Liver (tissue), 9 donors: Measurements from ENCODE around the gene IL23A. TPM values are rescaled to one million over a fixed set of nuclear protein-coding genes. Genes with fewer than 3 reads are reported as not detected.

Source experiments
- DNase-seq: peaks from one replicate; pipeline ENCODE4 v3.0.0-alpha.2; 2017; ENCODE audit warnings: low spot score
- H3K27ac ChIP-seq, 2 donors: one replicate each; pipeline ENCODE4 v1.7.0; 2013; ENCODE audit warnings: inconsistent platforms in 2 of 2, low read length in 2 of 2, control low read depth in 1 of 2, low read depth in 1 of 2, mild to moderate bottlenecking in 1 of 2
- H3K27me3 ChIP-seq, 4 donors: one replicate each; pipeline versions ENCODE4 v1.6.1 to v1.7.0; 2013; ENCODE audit warnings: low read length in 3 of 4, inconsistent platforms in 1 of 4, mild to moderate bottlenecking in 1 of 4, moderate library complexity in 1 of 4; ENCODE audit not compliant: control insufficient read depth in 4 of 4, insufficient read depth in 4 of 4
- H3K36me3 ChIP-seq, 4 donors: one replicate each; pipeline versions ENCODE4 v1.6.1 to v1.7.0; 2013; ENCODE audit warnings: low read length in 3 of 4, mild to moderate bottlenecking in 3 of 4, low read depth in 1 of 4, moderate library complexity in 1 of 4; ENCODE audit not compliant: control insufficient read depth in 4 of 4, insufficient read depth in 3 of 4
- H3K4me1 ChIP-seq, 4 donors: one replicate each; pipeline versions ENCODE4 v1.6.1 to v1.7.0; 2013; ENCODE audit warnings: low read length in 3 of 4, mild to moderate bottlenecking in 3 of 4, moderate library complexity in 1 of 4; ENCODE audit not compliant: control insufficient read depth in 4 of 4, insufficient read depth in 4 of 4
- H3K4me3 ChIP-seq, 3 donors: one replicate each; pipeline versions ENCODE4 v1.6.1 to v1.7.0; 2013; ENCODE audit warnings: low read length in 3 of 3, control low read depth in 1 of 3, low read depth in 1 of 3, mild to moderate bottlenecking in 1 of 3
- H3K9ac ChIP-seq, 2 donors: one replicate each; pipeline ENCODE4 v1.7.0; 2013; ENCODE audit warnings: low read length in 2 of 2, mild to moderate bottlenecking in 2 of 2, moderate library complexity in 2 of 2, control low read depth in 1 of 2, low read depth in 1 of 2
- H3K9me3 ChIP-seq, 4 donors: one replicate each; pipeline versions ENCODE4 v1.6.1 to v1.7.0; 2013; ENCODE audit warnings: low read length in 3 of 4; ENCODE audit not compliant: control insufficient read depth in 4 of 4
- EGR1 ChIP-seq, 2 donors: IDR thresholded peaks; 2 replicates each; pipeline ENCODE4 v1.6.1; 2016 to 2018; ENCODE audit warnings: antibody characterized with exemption in 2 of 2, low read depth in 2 of 2
- FOXA2 ChIP-seq: IDR thresholded peaks from 2 replicates; pipeline ENCODE4 v1.6.1; 2016; ENCODE audit warnings: antibody characterized with exemption
- GABPA ChIP-seq, 2 donors: IDR thresholded peaks in 1 of 2; conservative IDR thresholded peaks in 1 of 2; 2 replicates each; pipeline ENCODE4 v1.6.1; 2016; ENCODE audit warnings: antibody characterized with exemption in 2 of 2, mild to moderate bottlenecking in 1 of 2, moderate library complexity in 1 of 2
- HNF4G ChIP-seq: IDR thresholded peaks from 2 replicates; pipeline ENCODE4 v1.6.1; 2016; ENCODE audit warnings: antibody characterized with exemption
- JUND ChIP-seq, 2 donors: IDR thresholded peaks; 2 replicates each; pipeline ENCODE4 v1.6.1; 2016; ENCODE audit warnings: antibody characterized with exemption in 2 of 2
- NR2F2 ChIP-seq: IDR thresholded peaks from 2 replicates; pipeline ENCODE4 v1.6.1; 2016; ENCODE audit warnings: antibody characterized with exemption
- RAD21 ChIP-seq, 2 donors: IDR thresholded peaks; 2 replicates each; pipeline ENCODE4 v1.6.1; 2016; ENCODE audit warnings: antibody characterized with exemption in 2 of 2, mild to moderate bottlenecking in 2 of 2
- SP1 ChIP-seq: IDR thresholded peaks from 2 replicates; pipeline ENCODE4 v1.6.1; 2018; ENCODE audit warnings: antibody characterized with exemption, mild to moderate bottlenecking
- TAF1 ChIP-seq: conservative IDR thresholded peaks from 2 replicates; pipeline ENCODE4 v1.6.1; 2016; ENCODE audit warnings: antibody characterized with exemption, mild to moderate bottlenecking
- YY1 ChIP-seq: IDR thresholded peaks from 2 replicates; pipeline ENCODE4 v1.6.1; 2016; ENCODE audit warnings: antibody characterized with exemption, mild to moderate bottlenecking
- WGBS: extraction: QIAGEN DNeasy Blood & Tissue Kit; methylation state at CpG from one replicate; pipeline ENCODE4 v1.1.7; 2013; 5-methylcytosine and 5-hydroxymethylcytosine counted together
- polyA plus RNA-seq, 2 donors: library from polyadenylated mRNA; stranded (reverse) in 1 of 2; unstranded in 1 of 2; fragments of 200-250 nt in 1 of 2; fragments of >200 nt in 1 of 2; fragmentation: Nextera tagmentation in 1 of 2; extraction: Ambion mirVana in 1 of 2; gene quantifications; one replicate each; pipeline versions ENCODE4 v1.2.1 to v1.2.3, GENCODE V29; 2013 to 2015
- total RNA-seq, 2 donors: library from RNA; depleted of rRNA; stranded (reverse); fragments of >200 nt; gene quantifications; one replicate each; pipeline ENCODE4 v1.2.3, GENCODE V29; 2014
- TF ChIP-seq, protein P1 (sequence below): fragments of 150-350 bp; IDR thresholded peaks from 2 replicates; pipeline ENCODE4 v1.5.1; 2017; ENCODE audit warnings: improper control_type of control experiment, low read depth, low read length; ENCODE audit not compliant: missing input control
- TF ChIP-seq, protein P2 (sequence below): IDR thresholded peaks from 2 replicates; pipeline ENCODE4 v1.6.1; 2016; ENCODE audit warnings: antibody characterized with exemption
- TF ChIP-seq, protein P3 (sequence below): IDR thresholded peaks from 2 replicates; pipeline ENCODE4 v1.6.1; 2016; ENCODE audit warnings: antibody characterized with exemption, mild to moderate bottlenecking
- donor health status: healthy.
- donor health status: healthy.
- donor health status: healthy.
- donor health status: healthy.
- donor health status: healthy.

The IL23A gene
- total and polyA plus RNA-seq, 4 donors: 0.14 to 0.25 (median 0.22) TPM; not detected in 1

DNA sequence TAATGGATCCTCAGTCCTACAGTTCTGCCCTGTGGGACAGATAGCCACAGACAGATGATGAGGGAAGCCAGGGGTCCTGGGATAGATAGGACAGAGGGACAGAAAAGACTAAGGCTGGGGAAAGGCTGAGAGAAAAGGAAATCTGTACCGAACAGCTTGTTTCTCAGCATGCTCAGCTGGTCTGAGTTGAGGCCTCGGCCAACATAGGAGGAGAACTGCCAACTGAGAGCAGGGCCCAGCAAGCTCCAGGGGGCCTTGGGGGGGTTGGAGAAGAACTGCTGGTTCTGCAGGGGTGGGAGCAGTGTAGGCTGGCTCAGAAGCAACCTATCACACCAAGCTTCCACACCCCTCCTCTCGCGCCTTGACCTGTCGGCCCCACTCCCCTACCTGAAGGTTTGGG, 10.1 kb downstream of the IL23A start:
- H3K36me3 ChIP-seq: peaks cover 18 to 77% (median 69%) of the 10 kb centered on the region in 4 donors
- WGBS: 94% methylated on average over 5 of the region's 5 CpGs
- DNase-seq: no peak
- H3K4me3 ChIP-seq: no peak overlapping the region
- TF ChIP-seq, protein P1, sequence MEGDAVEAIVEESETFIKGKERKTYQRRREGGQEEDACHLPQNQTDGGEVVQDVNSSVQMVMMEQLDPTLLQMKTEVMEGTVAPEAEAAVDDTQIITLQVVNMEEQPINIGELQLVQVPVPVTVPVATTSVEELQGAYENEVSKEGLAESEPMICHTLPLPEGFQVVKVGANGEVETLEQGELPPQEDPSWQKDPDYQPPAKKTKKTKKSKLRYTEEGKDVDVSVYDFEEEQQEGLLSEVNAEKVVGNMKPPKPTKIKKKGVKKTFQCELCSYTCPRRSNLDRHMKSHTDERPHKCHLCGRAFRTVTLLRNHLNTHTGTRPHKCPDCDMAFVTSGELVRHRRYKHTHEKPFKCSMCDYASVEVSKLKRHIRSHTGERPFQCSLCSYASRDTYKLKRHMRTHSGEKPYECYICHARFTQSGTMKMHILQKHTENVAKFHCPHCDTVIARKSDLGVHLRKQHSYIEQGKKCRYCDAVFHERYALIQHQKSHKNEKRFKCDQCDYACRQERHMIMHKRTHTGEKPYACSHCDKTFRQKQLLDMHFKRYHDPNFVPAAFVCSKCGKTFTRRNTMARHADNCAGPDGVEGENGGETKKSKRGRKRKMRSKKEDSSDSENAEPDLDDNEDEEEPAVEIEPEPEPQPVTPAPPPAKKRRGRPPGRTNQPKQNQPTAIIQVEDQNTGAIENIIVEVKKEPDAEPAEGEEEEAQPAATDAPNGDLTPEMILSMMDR: no peak
- TF ChIP-seq SP1 (no peak), FOXA2 (no peak), EGR1 (IDR thresholded peaks at IDR 0.05; ENCODE audit: low read depth in 2 of 2) (no peak), JUND (IDR thresholded peaks at IDR 0.05) (no peak), HNF4G (no peak), NR2F2 (no peak)
- H3K27ac ChIP-seq: no peak overlapping the region
- H3K27me3 ChIP-seq: no peaks in the 10 kb centered on the region
- H3K4me1 ChIP-seq: no peaks in the 10 kb centered on the region
- no peak overlapping the region for H3K9ac ChIP-seq
- H3K9me3 ChIP-seq: no peaks in the 10 kb centered on the region

DNA sequence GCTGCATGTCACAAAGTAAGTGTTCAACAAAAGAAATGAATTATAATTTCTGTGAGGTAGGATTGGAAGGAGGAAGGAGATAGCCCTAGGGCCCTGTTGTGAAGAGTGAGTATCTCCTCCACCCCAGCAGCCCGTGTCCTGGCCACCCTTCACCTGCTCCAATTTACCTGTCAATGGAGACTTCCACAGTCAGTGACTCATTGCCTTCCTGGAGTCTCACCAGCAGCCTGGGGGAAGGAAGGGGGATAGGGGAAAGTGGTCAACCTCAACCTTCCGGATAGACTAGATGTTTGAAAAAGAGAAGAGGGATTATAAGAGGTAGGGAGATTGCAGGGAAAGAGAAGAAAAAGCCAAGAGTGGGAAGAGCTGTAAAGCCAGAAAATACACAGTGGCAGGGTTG, 12.0 kb downstream of the IL23A start:
- Histone ChIP-seq H3K27ac (no peak overlapping the region), H3K4me1 (peaks cover 0 to 2% (median under 1%) of the 10 kb centered on the region in 4 donors), H3K27me3 (no peaks in the 10 kb centered on the region), H3K9ac (no peak overlapping the region), H3K36me3 (peaks cover 20 to 83% (median 77%) of the 10 kb centered on the region in 4 donors), H3K4me3 (no peak overlapping the region), H3K9me3 (no peaks in the 10 kb centered on the region)
- DNase-seq: no peak
- TF ChIP-seq HNF4G (no peak), TAF1 (no peak), EGR1 (IDR thresholded peaks at IDR 0.05; ENCODE audit: low read depth in 2 of 2) (no peak), YY1 (no peak), SP1 (no peak), GABPA (IDR thresholded peaks at IDR 0.05 in 1 of 2, conservative IDR thresholded peaks at IDR 0.05 in 1 of 2) (no peak), RAD21 (IDR thresholded peaks at IDR 0.05) (no peak)
- TF ChIP-seq, protein P1: no peak
- TF ChIP-seq, protein P2, sequence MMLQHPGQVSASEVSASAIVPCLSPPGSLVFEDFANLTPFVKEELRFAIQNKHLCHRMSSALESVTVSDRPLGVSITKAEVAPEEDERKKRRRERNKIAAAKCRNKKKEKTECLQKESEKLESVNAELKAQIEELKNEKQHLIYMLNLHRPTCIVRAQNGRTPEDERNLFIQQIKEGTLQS: no peak
- TF ChIP-seq, protein P3, sequence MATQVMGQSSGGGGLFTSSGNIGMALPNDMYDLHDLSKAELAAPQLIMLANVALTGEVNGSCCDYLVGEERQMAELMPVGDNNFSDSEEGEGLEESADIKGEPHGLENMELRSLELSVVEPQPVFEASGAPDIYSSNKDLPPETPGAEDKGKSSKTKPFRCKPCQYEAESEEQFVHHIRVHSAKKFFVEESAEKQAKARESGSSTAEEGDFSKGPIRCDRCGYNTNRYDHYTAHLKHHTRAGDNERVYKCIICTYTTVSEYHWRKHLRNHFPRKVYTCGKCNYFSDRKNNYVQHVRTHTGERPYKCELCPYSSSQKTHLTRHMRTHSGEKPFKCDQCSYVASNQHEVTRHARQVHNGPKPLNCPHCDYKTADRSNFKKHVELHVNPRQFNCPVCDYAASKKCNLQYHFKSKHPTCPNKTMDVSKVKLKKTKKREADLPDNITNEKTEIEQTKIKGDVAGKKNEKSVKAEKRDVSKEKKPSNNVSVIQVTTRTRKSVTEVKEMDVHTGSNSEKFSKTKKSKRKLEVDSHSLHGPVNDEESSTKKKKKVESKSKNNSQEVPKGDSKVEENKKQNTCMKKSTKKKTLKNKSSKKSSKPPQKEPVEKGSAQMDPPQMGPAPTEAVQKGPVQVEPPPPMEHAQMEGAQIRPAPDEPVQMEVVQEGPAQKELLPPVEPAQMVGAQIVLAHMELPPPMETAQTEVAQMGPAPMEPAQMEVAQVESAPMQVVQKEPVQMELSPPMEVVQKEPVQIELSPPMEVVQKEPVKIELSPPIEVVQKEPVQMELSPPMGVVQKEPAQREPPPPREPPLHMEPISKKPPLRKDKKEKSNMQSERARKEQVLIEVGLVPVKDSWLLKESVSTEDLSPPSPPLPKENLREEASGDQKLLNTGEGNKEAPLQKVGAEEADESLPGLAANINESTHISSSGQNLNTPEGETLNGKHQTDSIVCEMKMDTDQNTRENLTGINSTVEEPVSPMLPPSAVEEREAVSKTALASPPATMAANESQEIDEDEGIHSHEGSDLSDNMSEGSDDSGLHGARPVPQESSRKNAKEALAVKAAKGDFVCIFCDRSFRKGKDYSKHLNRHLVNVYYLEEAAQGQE: no peak
- 93% methylated on average over 2 of the region's 2 CpGs for WGBS
